SK-N-SH (cell line): ENCODE data around the gene DAP. TPM values are rescaled to one million over a fixed set of nuclear protein-coding genes. Genes with fewer than 3 reads are reported as not detected.

ENCODE experiments used
- CTCF ChIA-PET: fragments of 300-600, 350-600 bp; formaldehyde crosslinking; extraction: SDS; loops from one replicate; lab custom pipeline; 2021; lab: Yijun Ruan, JAX
- POLR2A ChIA-PET: fragments of 350-600 bp; sonication (Branson Sonifier 250); formaldehyde crosslinking; extraction: SDS; loops from one replicate; lab custom pipeline; 2020; ENCODE audit warnings: antibody characterized with exemption, inconsistent platforms; lab: Yijun Ruan, JAX
- DNase-seq: peaks from one replicate; pipeline ENCODE4 v3.0.0; 2012
- H2AFZ ChIP-seq: fragments of 200-600 bp; sonication (generic); 2 replicates; pipeline ENCODE4 v1.8.1; 2016; ENCODE audit warnings: antibody characterized with exemption, mild to moderate bottlenecking, low read depth
- H3F3A ChIP-seq: fragments of 200-600 bp; sonication (generic); replicated peaks from 2 replicates; pipeline ENCODE3; 2016; ENCODE audit warnings: antibody characterized with exemption, mild to moderate bottlenecking; ENCODE audit not compliant: insufficient read depth
- H3K27ac ChIP-seq, 2 experiments: fragments of 200-500 bp in 1 of 2; fragments of 200-600 bp in 1 of 2; sonication (Bioruptor generic) in 1 of 2; sonication (generic), shearing (Covaris generic) in 1 of 2; 2 replicates each; pipeline versions ENCODE4 v1.5.1 to v1.6.1; 2014 to 2016; ENCODE audit warnings: low read depth in 2 of 2, inconsistent platforms in 1 of 2, low read length in 1 of 2, mild to moderate bottlenecking in 1 of 2, mixed read lengths in 1 of 2
- H3K27me3 ChIP-seq: fragments of 200-600 bp; sonication (generic), shearing (Covaris generic); 2 replicates; pipeline ENCODE4 v1.6.1; 2016; ENCODE audit warnings: mixed run types; ENCODE audit not compliant: insufficient read depth
- H3K36me3 ChIP-seq, 2 experiments: fragments of 200-500 bp in 1 of 2; fragments of 200-600 bp in 1 of 2; sonication (Bioruptor generic) in 1 of 2; sonication (generic) in 1 of 2; replicated peaks in 1 of 2; 2 replicates each; pipeline versions ENCODE3 to v1.5.1; 2014 to 2016; ENCODE audit warnings: low read length in 1 of 2, mild to moderate bottlenecking in 1 of 2; ENCODE audit not compliant: insufficient read depth in 2 of 2, control insufficient read depth in 1 of 2
- H3K4me1 ChIP-seq, 2 experiments: fragments of 200-500 bp in 1 of 2; fragments of 200-600 bp in 1 of 2; sonication (Bioruptor generic) in 1 of 2; sonication (generic), shearing (Covaris generic) in 1 of 2; 2 replicates each; pipeline versions ENCODE4 v1.5.1 to v1.6.1; 2014 to 2016; ENCODE audit warnings: low read depth in 1 of 2, low read length in 1 of 2, mixed run types in 1 of 2; ENCODE audit not compliant: insufficient read depth in 2 of 2, control insufficient read depth in 1 of 2
- H3K4me2 ChIP-seq: fragments of 200-600 bp; sonication (generic), shearing (Covaris generic); 2 replicates; pipeline ENCODE4 v1.6.1; 2017; ENCODE audit warnings: mixed run types
- H3K4me3 ChIP-seq, 2 experiments: fragments of 200-500 bp in 1 of 2; fragments of 200-600 bp in 1 of 2; sonication (Bioruptor generic) in 1 of 2; sonication (generic), shearing (Covaris generic) in 1 of 2; 2 replicates each; pipeline versions ENCODE4 v1.5.1 to v1.8.1; 2014 to 2016; ENCODE audit warnings: low read depth in 2 of 2, inconsistent platforms in 1 of 2, low read length in 1 of 2, mild to moderate bottlenecking in 1 of 2, mixed read lengths in 1 of 2, moderate library complexity in 1 of 2
- H3K79me2 ChIP-seq: fragments of 200-600 bp; sonication (generic); 2 replicates; pipeline ENCODE4 v1.8.1; 2017; ENCODE audit warnings: mild to moderate bottlenecking; ENCODE audit not compliant: insufficient read depth
- H3K9ac ChIP-seq: fragments of 200-600 bp; sonication (generic); 2 replicates; pipeline ENCODE4 v1.6.1; 2017; ENCODE audit warnings: mixed run types
- H3K9me2 ChIP-seq: fragments of 200-600 bp; sonication (generic); 2 replicates; pipeline ENCODE4 v1.6.1; 2017; ENCODE audit warnings: mixed run types
- H3K9me3 ChIP-seq: fragments of 200-600 bp; sonication (generic); 2 replicates; pipeline ENCODE4 v1.6.1; 2017; ENCODE audit warnings: mixed run types, mild to moderate bottlenecking, moderate library complexity
- H4K20me1 ChIP-seq: fragments of 200-600 bp; sonication (generic); 2 replicates; pipeline ENCODE4 v1.6.1; 2017; ENCODE audit warnings: mild to moderate bottlenecking, mixed run types; ENCODE audit not compliant: insufficient read depth
- CHD2 ChIP-seq: fragments of 150-350 bp; IDR thresholded peaks from 2 replicates; pipeline ENCODE4 v1.6.1; 2018; ENCODE audit warnings: low read length; ENCODE audit not compliant: partially characterized antibody
- ELF1 ChIP-seq: IDR thresholded peaks from 2 replicates; pipeline ENCODE4 v1.4.0; 2012
- EP300 ChIP-seq, 2 experiments: IDR thresholded peaks; 2 replicates each; pipeline versions ENCODE4 v1.4.0 to v1.6.1; 2012; ENCODE audit warnings: borderline replicate concordance in 1 of 2, low read depth in 1 of 2, low read length in 1 of 2
- FOXM1 ChIP-seq: IDR thresholded peaks from 2 replicates; pipeline ENCODE4 v1.4.0; 2012; ENCODE audit warnings: low read depth, mild to moderate bottlenecking
- GATA2 ChIP-seq: sonication (generic); formaldehyde crosslinking; IDR thresholded peaks from 2 replicates; pipeline ENCODE4 v1.5.0; 2020; ENCODE audit warnings: mild to moderate bottlenecking, missing genetic modification reagents
- IRF3 ChIP-seq: fragments of 150-350 bp; IDR thresholded peaks from 2 replicates; pipeline ENCODE4 v1.6.1; 2016; ENCODE audit warnings: mild to moderate bottlenecking, low read depth, low read length
- MAX ChIP-seq: IDR thresholded peaks from 2 replicates; pipeline ENCODE4 v1.4.0; 2012; ENCODE audit warnings: low read depth
- NRF1 ChIP-seq: IDR thresholded peaks from 2 replicates; pipeline ENCODE4 v1.6.1; 2012; ENCODE audit warnings: low read depth, mild to moderate bottlenecking, low read length
- RAD21 ChIP-seq: IDR thresholded peaks from 2 replicates; pipeline ENCODE4 v1.6.1; 2012; ENCODE audit warnings: mild to moderate bottlenecking, low read length
- REST ChIP-seq: IDR thresholded peaks from 2 replicates; pipeline ENCODE4 v1.6.1; 2012; ENCODE audit warnings: mild to moderate bottlenecking, low read depth, low read length, moderate library complexity
- RFX5 ChIP-seq: IDR thresholded peaks from 2 replicates; pipeline ENCODE4 v1.6.1; 2012; ENCODE audit warnings: mild to moderate bottlenecking, improper control_type of control experiment, low read length
- RXRA ChIP-seq: IDR thresholded peaks from 2 replicates; pipeline ENCODE4 v1.4.0; 2012; ENCODE audit warnings: low read depth, mild to moderate bottlenecking, borderline replicate concordance
- SIN3A ChIP-seq: IDR thresholded peaks from 2 replicates; pipeline ENCODE4 v1.6.1; 2012; ENCODE audit warnings: low read depth, mild to moderate bottlenecking, low read length, moderate library complexity, borderline replicate concordance
- TCF12 ChIP-seq: IDR thresholded peaks from 2 replicates; pipeline ENCODE4 v1.4.0; 2012
- TEAD4 ChIP-seq: IDR thresholded peaks from 2 replicates; pipeline ENCODE4 v1.4.0; 2012; ENCODE audit warnings: mild to moderate bottlenecking, borderline replicate concordance; ENCODE audit not compliant: insufficient read depth
- USF1 ChIP-seq: IDR thresholded peaks from 2 replicates; pipeline ENCODE4 v1.4.0; 2012; ENCODE audit warnings: low read depth, borderline replicate concordance
- YY1 ChIP-seq: IDR thresholded peaks from 2 replicates; pipeline ENCODE4 v1.4.0; 2012; ENCODE audit warnings: low read depth, mild to moderate bottlenecking
- ZBTB33 ChIP-seq: IDR thresholded peaks from 2 replicates; pipeline ENCODE4 v1.4.0; 2012; ENCODE audit warnings: low read depth, borderline replicate concordance
- WGBS: methylation state at CpG from one replicate; pipeline ENCODE4 v1.1.6; 2017; ENCODE audit warnings: low lambda C conversion rate; 5-methylcytosine and 5-hydroxymethylcytosine counted together
- polyA plus RNA-seq, 3 experiments: library from polyadenylated mRNA; depleted of rRNA; stranded (reverse); fragments of >200 nt; gene quantifications; 2 replicates each; pipeline ENCODE4 v1.2.3, GENCODE V29; 2012

Gene DAP
- polyA plus RNA-seq, 1 of the 3 experiments (the other 2 are of a cell fraction): 78.2 TPM

- no peak overlapping the region for H2AFZ ChIP-seq
Measured at GRCh38 chr5:10752451-10752850, 8.6 kb downstream of the DAP start.

More at GRCh38 chr5:10752451-10752850, 8.6 kb downstream of the DAP start:
- H3K4me1 ChIP-seq: peaks cover 0 to 12% of the 10 kb centered on the region in 2 experiments; a peak in 3 of 4 replicates
- peaks cover 85% of the 10 kb centered on the region for H3K79me2 ChIP-seq
- no peak for TF ChIP-seq NRF1
- TF ChIP-seq EP300 (IDR thresholded peaks at IDR 0.05; ENCODE audit: borderline replicate concordance in 1 of 2, low read depth in 1 of 2, low read length in 1 of 2): no peak
- no peak for TF ChIP-seq USF1
- no peak for TF ChIP-seq ELF1
- no peak for TF ChIP-seq MAX
- TF ChIP-seq RAD21: no peak
- no peak for TF ChIP-seq ZBTB33
- no peak for TF ChIP-seq CHD2
- no peak for TF ChIP-seq REST
- TF ChIP-seq TCF12: no peak
- TF ChIP-seq FOXM1: no peak
- no peak for TF ChIP-seq YY1
- no peak for TF ChIP-seq TEAD4
- no peak for TF ChIP-seq SIN3A
- TF ChIP-seq RXRA: no peak
- TF ChIP-seq RFX5: no peak
- no peak for TF ChIP-seq IRF3
- no peak for TF ChIP-seq GATA2 (CRISPR knock-in tag)
- ChIA-PET POLR2A (no interaction called here), CTCF (interaction anchor here (2.7 kb wide), 1 partner anchor 58 kb away, joined by 7 read pairs; no protein-coding TSS in a partner anchor)
- no peaks in the 10 kb centered on the region for H3K9me3 ChIP-seq
- H3K4me2 ChIP-seq: no peak overlapping the region
- H3F3A ChIP-seq: peaks cover 22% of the 10 kb centered on the region
- H3K27me3 ChIP-seq: no peaks in the 10 kb centered on the region
- peaks cover 42 to 43% of the 10 kb centered on the region in 2 experiments for H3K36me3 ChIP-seq
- 91% methylated on average over 2 of the region's 2 CpGs for WGBS
- H3K9ac ChIP-seq: no peak overlapping the region
- no peak overlapping the region for H3K27ac ChIP-seq
- no peak for DNase-seq
- peaks cover 72% of the 10 kb centered on the region for H4K20me1 ChIP-seq
- H3K9me2 ChIP-seq: no peaks in the 10 kb centered on the region
- no peak overlapping the region for H3K4me3 ChIP-seq
